ENCODE measurements around the gene NALCN. TPM values are rescaled to one million over a fixed set of nuclear protein-coding genes. Genes with fewer than 3 reads are reported as not detected.

NALCN gene
- total RNA-seq, 2 donors from 2014 or later, result not detected

GRCh38 chr13:101185606-101186005 lies 230.7 kb downstream of the NALCN start:
- DNase-seq (no peak), ATAC-seq (no peak)
- H3K4me3 Mint-ChIP-seq, result no peak overlapping the region
- no peaks in the 10 kb centered on the region for H3K4me1 Mint-ChIP-seq
- no peaks in the 10 kb centered on the region for H3K36me3 Mint-ChIP-seq (ENCODE audit: low read depth)
- H3K9me3 ChIP-seq (ENCODE audit: control insufficient read depth, low read length, poor library complexity, severe bottlenecking), result no peaks in the 10 kb centered on the region
- no peak overlapping the region for H3K27ac Mint-ChIP-seq
- peaks cover 5% of the 10 kb centered on the region for H3K27me3 Mint-ChIP-seq

GRCh38 chr13:101181076-101181685 lies 235.1 kb downstream of the NALCN start:
- no peaks in the 10 kb centered on the region for H3K9me3 ChIP-seq (ENCODE audit: control insufficient read depth, low read length, poor library complexity, severe bottlenecking)
- DNase-seq, result no peak
- ATAC-seq, result no peak
- H3K27me3 Mint-ChIP-seq, result peaks cover 6% of the 10 kb centered on the region
- no peaks in the 10 kb centered on the region for H3K4me1 Mint-ChIP-seq
- H3K4me3 Mint-ChIP-seq, result no peak overlapping the region
- H3K27ac Mint-ChIP-seq, result no peak overlapping the region
- no peaks in the 10 kb centered on the region for H3K36me3 Mint-ChIP-seq (ENCODE audit: low read depth)

- H3K27me3 Mint-ChIP-seq, result peaks cover 6% of the 10 kb centered on the region
- no peak overlapping the region for H3K4me3 Mint-ChIP-seq
Observed at GRCh38 chr13:101179021-101179420, 237.3 kb downstream of the NALCN start.

GRCh38 chr13:101178406-101178805 lies 237.9 kb downstream of the NALCN start:
- Mint-ChIP-seq H3K4me3 (no peak overlapping the region), H3K4me1 (no peaks in the 10 kb centered on the region), H3K27ac (no peak overlapping the region), H3K36me3 (ENCODE audit: low read depth) (no peaks in the 10 kb centered on the region), H3K27me3 (peaks cover 6% of the 10 kb centered on the region)
- no peaks in the 10 kb centered on the region for H3K9me3 ChIP-seq (ENCODE audit: control insufficient read depth, low read length, poor library complexity, severe bottlenecking)
- no peak for ATAC-seq
- no peak for DNase-seq

More at GRCh38 chr13:101179021-101179420, 237.3 kb downstream of the NALCN start:
- H3K4me1 Mint-ChIP-seq, result no peaks in the 10 kb centered on the region
- H3K36me3 Mint-ChIP-seq (ENCODE audit: low read depth), result no peaks in the 10 kb centered on the region
- DNase-seq (no peak), ATAC-seq (no peak)
- no peaks in the 10 kb centered on the region for H3K9me3 ChIP-seq (ENCODE audit: control insufficient read depth, low read length, poor library complexity, severe bottlenecking)
- no peak overlapping the region for H3K27ac Mint-ChIP-seq

GRCh38 chr13:101170306-101170705 lies 246.0 kb downstream of the NALCN start:
- Mint-ChIP-seq H3K4me1 (no peaks in the 10 kb centered on the region), H3K27ac (no peak overlapping the region), H3K27me3 (no peaks in the 10 kb centered on the region), H3K36me3 (ENCODE audit: low read depth) (no peaks in the 10 kb centered on the region), H3K4me3 (no peak overlapping the region)
- DNase-seq, result no peak
- ATAC-seq, result no peak
- no peaks in the 10 kb centered on the region for H3K9me3 ChIP-seq (ENCODE audit: control insufficient read depth, low read length, poor library complexity, severe bottlenecking)

- Mint-ChIP-seq H3K4me3 (no peak overlapping the region), H3K27me3 (peaks cover 46% of the 10 kb centered on the region), H3K36me3 (ENCODE audit: low read depth) (peaks cover 2% of the 10 kb centered on the region), H3K4me1 (peaks cover 4% of the 10 kb centered on the region), H3K27ac (no peak overlapping the region)
- DNase-seq, result no peak
- no peak for ATAC-seq
- no peaks in the 10 kb centered on the region for H3K9me3 ChIP-seq (ENCODE audit: control insufficient read depth, low read length, poor library complexity, severe bottlenecking)
Observed at GRCh38 chr13:101157261-101157660, 259.0 kb downstream of the NALCN start.

- Mint-ChIP-seq H3K4me3 (no peak overlapping the region), H3K27ac (no peak overlapping the region), H3K4me1 (peaks cover 6% of the 10 kb centered on the region), H3K36me3 (ENCODE audit: low read depth) (peaks cover 2% of the 10 kb centered on the region), H3K27me3 (peaks cover 48% of the 10 kb centered on the region)
- no peak for ATAC-seq
- DNase-seq, result no peak
- H3K9me3 ChIP-seq (ENCODE audit: control insufficient read depth, low read length, poor library complexity, severe bottlenecking), result no peaks in the 10 kb centered on the region
Observed at GRCh38 chr13:101155920-101156319, 260.4 kb downstream of the NALCN start.

GRCh38 chr13:101152184-101152583 lies 264.1 kb downstream of the NALCN start:
- Mint-ChIP-seq H3K4me3 (no peak overlapping the region), H3K27me3 (peaks cover 49% of the 10 kb centered on the region), H3K36me3 (ENCODE audit: low read depth) (peaks cover 2% of the 10 kb centered on the region), H3K27ac (no peak overlapping the region), H3K4me1 (peaks cover 6% of the 10 kb centered on the region)
- no peaks in the 10 kb centered on the region for H3K9me3 ChIP-seq (ENCODE audit: control insufficient read depth, low read length, poor library complexity, severe bottlenecking)
- ATAC-seq (no peak), DNase-seq (no peak)

GRCh38 chr13:101150998-101151397 lies 265.3 kb downstream of the NALCN start:
- DNase-seq, result no peak
- Mint-ChIP-seq H3K27me3 (peaks cover 56% of the 10 kb centered on the region), H3K4me3 (no peak overlapping the region), H3K27ac (no peak overlapping the region), H3K4me1 (peaks cover 6% of the 10 kb centered on the region), H3K36me3 (ENCODE audit: low read depth) (peaks cover 5% of the 10 kb centered on the region)
- ATAC-seq, result no peak
- H3K9me3 ChIP-seq (ENCODE audit: control insufficient read depth, low read length, poor library complexity, severe bottlenecking), result no peaks in the 10 kb centered on the region

GRCh38 chr13:101149735-101150384 lies 266.4 kb downstream of the NALCN start:
- Mint-ChIP-seq H3K27me3 (peaks cover 60% of the 10 kb centered on the region), H3K4me1 (peaks cover 6% of the 10 kb centered on the region), H3K4me3 (no peak overlapping the region), H3K36me3 (ENCODE audit: low read depth) (peaks cover 5% of the 10 kb centered on the region), H3K27ac (no peak overlapping the region)
- DNase-seq (no peak), ATAC-seq (no peak)
- H3K9me3 ChIP-seq (ENCODE audit: control insufficient read depth, low read length, poor library complexity, severe bottlenecking), result no peaks in the 10 kb centered on the region

- peaks cover 5% of the 10 kb centered on the region for H3K36me3 Mint-ChIP-seq (ENCODE audit: low read depth)
- ATAC-seq (no peak), DNase-seq (no peak)
- H3K27me3 Mint-ChIP-seq, result peaks cover 46% of the 10 kb centered on the region
- H3K9me3 ChIP-seq (ENCODE audit: control insufficient read depth, low read length, poor library complexity, severe bottlenecking), result no peaks in the 10 kb centered on the region
- no peak overlapping the region for H3K4me3 Mint-ChIP-seq
- no peaks in the 10 kb centered on the region for H3K4me1 Mint-ChIP-seq
- H3K27ac Mint-ChIP-seq, result no peak overlapping the region
Observed at GRCh38 chr13:101146101-101146898, 270.0 kb downstream of the NALCN start.

GRCh38 chr13:101144808-101145419 lies 271.4 kb downstream of the NALCN start:
- H3K9me3 ChIP-seq (ENCODE audit: control insufficient read depth, low read length, poor library complexity, severe bottlenecking), result no peaks in the 10 kb centered on the region
- H3K27me3 Mint-ChIP-seq, result peaks cover 55% of the 10 kb centered on the region
- peaks cover 5% of the 10 kb centered on the region for H3K36me3 Mint-ChIP-seq (ENCODE audit: low read depth)
- no peaks in the 10 kb centered on the region for H3K4me1 Mint-ChIP-seq
- no peak overlapping the region for H3K4me3 Mint-ChIP-seq
- H3K27ac Mint-ChIP-seq, result no peak overlapping the region
- ATAC-seq (peak; percentile 62), DNase-seq (no peak)

- Mint-ChIP-seq H3K4me1 (no peaks in the 10 kb centered on the region), H3K36me3 (ENCODE audit: low read depth) (no peaks in the 10 kb centered on the region), H3K27me3 (peaks cover 62% of the 10 kb centered on the region), H3K27ac (peak overlapping the region; percentile 51), H3K4me3 (no peak overlapping the region)
- no peak for ATAC-seq
- no peak for DNase-seq
- H3K9me3 ChIP-seq (ENCODE audit: control insufficient read depth, low read length, poor library complexity, severe bottlenecking), result no peaks in the 10 kb centered on the region
Observed at GRCh38 chr13:101140936-101141335, 275.4 kb downstream of the NALCN start.
